ENCODE measurements around the gene SNRNP70.
"Not testable (repeated sequence)": the region's sequence is repeated elsewhere in the genome, so short reads cannot be mapped to it uniquely, and the experiment has no call there.

Gene SNRNP70

GRCh38 chr19:49121841-49122240 lies 36.6 kb downstream of the SNRNP70 start:
- DNase-seq = not testable (repeated sequence)

GRCh38 chr19:49123285-49123684 lies 38.0 kb downstream of the SNRNP70 start:
- not testable (repeated sequence) for DNase-seq

- no peak for DNase-seq
Measured at GRCh38 chr19:49125025-49125731, 39.9 kb downstream of the SNRNP70 start.

- DNase-seq = no peak
Measured at GRCh38 chr19:49126575-49126974, 41.3 kb downstream of the SNRNP70 start.

GRCh38 chr19:49127225-49127624 lies 42.0 kb downstream of the SNRNP70 start:
- not testable (repeated sequence) for DNase-seq

GRCh38 chr19:49127674-49128544 lies 42.7 kb downstream of the SNRNP70 start:
- peak; percentile 96 for DNase-seq

- DNase-seq = no peak
Measured at GRCh38 chr19:49128545-49129237, 43.4 kb downstream of the SNRNP70 start.

- DNase-seq = no peak
Measured at GRCh38 chr19:49129238-49129583, 44.0 kb downstream of the SNRNP70 start.

- DNase-seq = no peak
Measured at GRCh38 chr19:49130325-49130724, 45.1 kb downstream of the SNRNP70 start.

GRCh38 chr19:49132974-49133609 lies 47.8 kb downstream of the SNRNP70 start:
- DNase-seq = peak; percentile 51

GRCh38 chr19:49133621-49134454 lies 48.6 kb downstream of the SNRNP70 start:
- peak; percentile 55 for DNase-seq

GRCh38 chr19:49135686-49136085 lies 50.4 kb downstream of the SNRNP70 start:
- no peak for DNase-seq

GRCh38 chr19:49136771-49137171 lies 51.5 kb downstream of the SNRNP70 start:
- DNase-seq = no peak

GRCh38 chr19:49140951-49141350 lies 55.7 kb downstream of the SNRNP70 start:
- no peak for DNase-seq

- DNase-seq = no peak
Measured at GRCh38 chr19:49141352-49141751, 56.1 kb downstream of the SNRNP70 start.

GRCh38 chr19:49142866-49143335 lies 57.6 kb downstream of the SNRNP70 start:
- peak; percentile 66 for DNase-seq

GRCh38 chr19:49145573-49146407 lies 60.5 kb downstream of the SNRNP70 start:
- peak; percentile 76 for DNase-seq

- DNase-seq = not testable (repeated sequence)
Measured at GRCh38 chr19:49146408-49146770, 61.1 kb downstream of the SNRNP70 start.

GRCh38 chr19:49148044-49148682 lies 62.9 kb downstream of the SNRNP70 start:
- no peak for DNase-seq

All from CD4-positive, alpha-beta T cell treated with Interleukin-21 for 1 hour (primary cell).